Naive thymus-derived CD8-positive, alpha-beta T cell (primary cell): Measurements from ENCODE around the gene PCDH15. TPM values are rescaled to one million over a fixed set of nuclear protein-coding genes. Genes with fewer than 3 reads are reported as not detected.

Source experiments
- ATAC-seq, 2 donors: fragments of 150-1000 bp; cut with Tn5 transposase in 1 of 2; sonication (Bioruptor Pico), chemical (Tn5 transposase) in 1 of 2; 1 replicate in 1 of 2; 2 replicates in 1 of 2; pipeline ENCODE4 v1.10.0; 2021; ENCODE audit warnings: mild to moderate bottlenecking in 2 of 2, moderate library complexity in 2 of 2
- POLR2A ChIA-PET: fragments of 350-600 bp; sonication (Branson Sonifier 250); formaldehyde crosslinking; loops from one replicate; lab custom pipeline; 2021; ENCODE audit warnings: antibody characterized with exemption; lab: Charles Lee
- DNase-seq, 10 donors: peaks; one replicate each; pipeline versions ENCODE4 v3.0.0 to v3.0.0-alpha.2; 2020 to 2022
- H3K27ac Mint-ChIP-seq, 10 donors: one replicate each; pipeline ENCODE4 v1.8.0; 2020 to 2022; ENCODE audit warnings: mild to moderate bottlenecking in 10 of 10, mixed read lengths in 10 of 10, moderate library complexity in 4 of 10, inconsistent platforms in 1 of 10
- H3K27me3 Mint-ChIP-seq, 5 donors: one replicate each; pipeline ENCODE4 v1.8.0; 2021 to 2022; ENCODE audit warnings: mixed read lengths in 5 of 5
- H3K36me3 Mint-ChIP-seq, 3 donors: one replicate each; pipeline ENCODE4 v1.8.0; 2020 to 2022; ENCODE audit warnings: mixed read lengths in 3 of 3, mild to moderate bottlenecking in 2 of 3, inconsistent platforms in 1 of 3
- H3K4me1 Mint-ChIP-seq, 4 donors: one replicate each; pipeline ENCODE4 v1.8.0; 2021 to 2022; ENCODE audit warnings: mixed read lengths in 4 of 4
- H3K4me3 Mint-ChIP-seq, 10 donors: one replicate each; pipeline ENCODE4 v1.8.0; 2020 to 2022; ENCODE audit warnings: mild to moderate bottlenecking in 10 of 10, mixed read lengths in 10 of 10, moderate library complexity in 6 of 10, inconsistent platforms in 1 of 10
- H3K9me3 Mint-ChIP-seq, 9 donors: one replicate each; pipeline ENCODE4 v1.8.0; 2020 to 2022; ENCODE audit warnings: mixed read lengths in 9 of 9, mild to moderate bottlenecking in 3 of 9, inconsistent platforms in 1 of 9, moderate library complexity in 1 of 9
- polyA plus RNA-seq, 3 donors: library from polyadenylated mRNA; unstranded; fragments of 300-500 nt; fragmentation: Illumina TruSeq; gene quantifications; one replicate each; pipeline ENCODE4 v1.2.3, GENCODE V29; 2021
- total RNA-seq, 8 experiments: library from RNA in 2 of 8; stranded (reverse) in 2 of 8; gene quantifications; one replicate each; pipeline ENCODE4 v1.2.3 and lab custom pipeline; 2021 to 2026

Gene PCDH15
- total and polyA plus RNA-seq, 5 experiments from 2014 or later, result not detected

DNA sequence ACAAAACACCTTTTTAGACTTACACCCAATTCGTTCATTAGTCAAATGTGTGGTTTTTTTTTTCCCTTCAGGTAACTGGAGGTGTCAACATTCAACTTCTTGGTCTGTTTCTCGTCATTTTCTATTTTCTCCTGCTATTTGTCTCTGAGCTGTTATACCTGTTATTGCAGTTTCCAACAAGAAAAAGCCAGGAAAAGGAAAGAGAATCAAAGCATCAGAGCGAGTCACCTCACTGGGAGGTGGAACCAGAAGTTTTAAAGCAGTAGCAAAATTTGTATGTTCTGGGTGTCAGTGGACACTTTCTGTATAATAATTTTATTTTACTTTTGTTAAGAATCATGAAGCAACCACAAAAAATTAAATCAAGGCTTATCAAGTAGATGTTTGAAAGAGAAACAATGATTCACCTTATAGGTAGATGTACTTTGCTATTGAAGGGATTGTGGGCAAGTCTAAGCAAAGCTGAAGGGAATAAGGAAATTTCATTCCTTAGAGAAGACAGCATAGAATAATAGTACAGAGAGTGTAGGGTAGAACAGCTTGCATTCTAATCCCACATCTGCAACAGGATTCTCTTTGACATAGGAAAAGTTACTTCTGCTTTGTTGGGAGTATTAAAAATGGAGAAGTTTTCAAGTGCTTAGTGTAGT is 675.8 kb downstream of the PCDH15 start:
- POLR2A ChIA-PET, result no interaction called here
- DNase-seq (no peak), ATAC-seq (no peak)
- Mint-ChIP-seq H3K9me3 (peaks cover 3 to 32% (median 13%) of the 10 kb centered on the region in 9 donors), H3K27me3 (no peaks in the 10 kb centered on the region), H3K36me3 (no peaks in the 10 kb centered on the region), H3K4me3 (no peak overlapping the region), H3K27ac (no peak overlapping the region), H3K4me1 (no peaks in the 10 kb centered on the region)

DNA sequence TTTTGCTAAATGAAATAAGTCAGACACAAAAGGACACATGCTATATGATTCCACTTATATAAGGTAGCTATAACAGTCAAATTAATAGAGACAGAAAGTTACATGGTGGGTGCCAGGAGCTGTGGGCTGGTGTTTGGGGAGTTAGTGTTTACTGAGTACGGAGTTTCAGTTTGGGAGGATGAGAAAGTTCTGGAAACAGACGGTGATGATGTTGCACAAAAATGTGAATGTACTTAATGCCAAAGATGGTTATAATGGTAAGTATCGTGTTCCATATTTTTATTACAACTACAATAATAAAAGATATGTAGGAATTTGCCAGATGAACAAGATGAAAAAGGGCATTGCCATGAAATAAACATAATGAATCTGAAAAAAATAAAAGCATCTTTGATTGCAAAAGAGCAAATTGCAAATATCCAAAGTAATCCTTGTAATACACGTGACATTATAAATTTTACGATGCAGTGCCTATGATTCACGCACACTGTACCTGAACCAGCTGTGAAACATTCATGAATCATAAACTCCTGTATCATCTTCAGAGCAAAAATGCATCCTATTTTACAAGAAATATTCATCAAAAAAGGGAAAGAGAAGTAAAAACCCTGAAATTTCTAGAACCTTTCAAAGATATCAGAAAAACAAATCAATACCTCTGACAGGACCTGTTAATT is 676.7 kb downstream of the PCDH15 start:
- POLR2A ChIA-PET, result no interaction called here
- Mint-ChIP-seq H3K4me1 (no peaks in the 10 kb centered on the region), H3K27me3 (no peaks in the 10 kb centered on the region), H3K9me3 (peaks cover 3 to 32% (median 13%) of the 10 kb centered on the region in 9 donors), H3K36me3 (no peaks in the 10 kb centered on the region), H3K27ac (no peak overlapping the region), H3K4me3 (no peak overlapping the region)
- ATAC-seq (no peak), DNase-seq (no peak)

DNA sequence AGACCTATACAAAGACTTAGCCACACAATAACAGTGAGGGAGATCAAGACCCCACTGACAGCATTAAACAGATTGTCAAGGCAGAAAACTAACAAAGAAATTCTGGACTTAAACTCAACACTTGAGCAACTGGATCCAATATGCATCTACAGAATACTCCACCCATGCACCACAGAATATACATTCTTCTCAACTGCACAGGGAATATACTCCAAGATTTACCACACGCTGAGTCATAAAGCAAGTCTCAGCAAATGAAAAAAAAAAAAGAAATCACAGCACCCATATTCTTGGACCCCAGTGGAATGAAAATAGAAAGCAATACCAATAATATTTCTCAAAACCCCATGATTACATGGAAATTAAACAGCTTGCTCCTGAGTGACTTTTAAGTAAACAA is 680.2 kb downstream of the PCDH15 start:
- peaks cover 6 to 38% (median 13%) of the 10 kb centered on the region in 9 donors for H3K9me3 Mint-ChIP-seq
- no peaks in the 10 kb centered on the region for H3K27me3 Mint-ChIP-seq
- no peak overlapping the region for H3K27ac Mint-ChIP-seq
- no peaks in the 10 kb centered on the region for H3K4me1 Mint-ChIP-seq
- POLR2A ChIA-PET, result no interaction called here
- no peaks in the 10 kb centered on the region for H3K36me3 Mint-ChIP-seq
- no peak for ATAC-seq
- H3K4me3 Mint-ChIP-seq, result no peak overlapping the region
- DNase-seq, result no peak

DNA sequence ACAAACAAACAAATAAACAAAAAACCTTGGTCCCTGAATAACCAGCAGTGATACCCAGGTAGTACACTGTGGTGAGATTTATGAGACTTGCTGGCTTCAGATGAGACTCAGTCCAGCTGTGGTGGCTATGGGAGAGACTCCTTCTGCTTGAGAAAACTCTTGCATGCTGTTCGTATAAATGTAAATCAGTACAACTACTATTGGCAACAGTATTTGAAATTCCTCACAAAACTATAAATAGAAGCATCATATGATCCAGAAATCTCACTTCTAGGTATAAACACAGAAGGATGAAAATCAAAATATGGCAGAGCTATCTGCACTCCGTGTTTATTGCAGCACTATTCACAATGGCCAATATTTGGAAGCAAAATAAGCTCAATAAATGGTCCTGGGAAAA is 692.1 kb downstream of the PCDH15 start:
- Mint-ChIP-seq H3K9me3 (peaks cover 0 to 17% (median 5%) of the 10 kb centered on the region in 9 donors), H3K27ac (no peak overlapping the region), H3K4me3 (no peak overlapping the region), H3K27me3 (no peaks in the 10 kb centered on the region), H3K36me3 (no peaks in the 10 kb centered on the region), H3K4me1 (no peaks in the 10 kb centered on the region)
- POLR2A ChIA-PET, result no interaction called here
- ATAC-seq, result no peak
- DNase-seq, result no peak

DNA sequence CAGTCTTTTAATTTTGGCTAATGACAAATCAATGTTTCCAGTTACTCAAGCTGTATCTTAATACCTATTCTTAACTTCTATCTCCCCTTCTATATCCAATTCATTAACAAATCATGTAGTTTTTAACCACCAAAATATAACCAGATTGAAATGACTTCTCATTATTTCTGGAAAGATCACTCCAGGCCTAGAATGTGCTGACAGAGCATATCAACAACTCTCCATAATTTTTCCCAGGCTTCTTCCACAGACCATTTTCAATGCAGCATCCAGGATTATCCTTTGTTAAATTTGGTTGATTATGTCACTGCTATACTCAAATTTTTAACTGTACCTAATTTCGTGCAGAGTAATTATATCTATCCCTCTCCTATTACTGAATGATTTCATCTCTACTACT is 704.1 kb downstream of the PCDH15 start:
- POLR2A ChIA-PET, result no interaction called here
- H3K9me3 Mint-ChIP-seq, result peaks cover 0 to 21% (median 3%) of the 10 kb centered on the region in 9 donors
- H3K4me3 Mint-ChIP-seq, result no peak overlapping the region
- ATAC-seq (no peak), DNase-seq (no peak)
- H3K27ac Mint-ChIP-seq, result no peak overlapping the region
- H3K36me3 Mint-ChIP-seq, result no peaks in the 10 kb centered on the region
- no peaks in the 10 kb centered on the region for H3K4me1 Mint-ChIP-seq
- H3K27me3 Mint-ChIP-seq, result no peaks in the 10 kb centered on the region

DNA sequence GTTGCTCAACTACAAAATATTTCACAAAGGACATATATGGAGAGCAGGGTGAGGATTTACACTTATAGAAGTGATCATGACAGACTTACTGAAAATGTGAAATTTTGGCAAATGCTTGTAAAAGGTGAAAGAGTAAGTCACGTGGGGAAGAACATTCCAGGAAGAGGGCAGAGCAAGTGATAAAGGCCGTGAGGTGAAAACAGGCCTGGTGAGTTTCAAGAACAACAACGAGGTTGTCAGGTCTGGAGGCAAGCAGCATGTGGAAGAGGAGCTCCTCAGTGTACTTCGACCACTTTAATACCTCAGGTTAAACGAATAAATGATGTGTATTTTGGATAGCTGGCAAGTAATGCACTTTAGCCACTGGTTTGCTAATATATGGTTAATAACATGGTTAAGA is 706.7 kb downstream of the PCDH15 start:
- H3K36me3 Mint-ChIP-seq, result no peaks in the 10 kb centered on the region
- no peak for DNase-seq
- H3K9me3 Mint-ChIP-seq, result peaks cover 0 to 10% (median 3%) of the 10 kb centered on the region in 9 donors
- H3K27me3 Mint-ChIP-seq, result no peaks in the 10 kb centered on the region
- no peak overlapping the region for H3K4me3 Mint-ChIP-seq
- no peak for ATAC-seq
- H3K27ac Mint-ChIP-seq, result no peak overlapping the region
- POLR2A ChIA-PET, result no interaction called here
- no peaks in the 10 kb centered on the region for H3K4me1 Mint-ChIP-seq

DNA sequence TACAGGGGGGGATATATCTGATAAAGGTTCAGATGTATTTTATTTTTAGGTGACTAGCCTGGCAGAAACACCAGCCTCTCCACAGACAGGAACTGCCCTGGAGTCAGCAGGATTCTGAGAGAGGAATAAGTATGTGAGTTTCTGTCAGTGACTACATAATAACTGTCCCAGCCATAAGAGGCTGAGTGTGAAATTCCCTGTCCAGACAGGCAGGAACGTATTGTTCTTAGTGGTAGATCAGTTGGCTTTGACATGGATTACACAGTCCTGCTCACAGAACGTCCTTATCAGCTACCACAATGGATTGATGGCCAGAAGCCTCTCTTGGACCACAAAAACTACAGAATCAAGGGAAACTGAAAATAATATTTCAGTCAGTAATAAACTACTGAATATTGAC is 709.8 kb downstream of the PCDH15 start:
- no peak for ATAC-seq

DNA sequence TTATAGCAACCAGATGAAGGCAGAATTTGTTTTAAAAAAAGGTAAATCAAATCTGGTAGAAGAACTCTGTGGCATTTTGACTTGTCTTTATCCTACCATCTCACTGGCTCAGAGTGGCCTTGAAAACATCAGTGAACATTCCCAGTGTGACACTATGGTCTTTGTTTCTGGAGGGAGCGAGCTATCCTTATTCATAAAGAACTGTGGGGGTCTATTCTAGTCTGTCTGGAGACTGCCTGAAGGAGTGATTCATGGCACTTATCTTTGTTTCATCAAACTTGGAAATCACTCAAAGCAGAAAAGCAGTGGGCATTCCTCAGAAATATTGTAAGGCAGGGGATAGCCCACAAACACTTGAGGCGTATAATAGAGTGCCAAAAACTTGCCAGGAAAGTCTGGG is 719.1 kb downstream of the PCDH15 start:
- Mint-ChIP-seq H3K27ac (no peak overlapping the region), H3K27me3 (no peaks in the 10 kb centered on the region), H3K4me1 (no peaks in the 10 kb centered on the region), H3K4me3 (no peak overlapping the region), H3K9me3 (peaks cover 0 to 7% (median 4%) of the 10 kb centered on the region in 9 donors), H3K36me3 (no peaks in the 10 kb centered on the region)
- DNase-seq (no peak), ATAC-seq (no peak)
- POLR2A ChIA-PET, result no interaction called here

More for the DNA sequence above, 709.8 kb downstream of the PCDH15 start:
- DNase-seq, result no peak
- POLR2A ChIA-PET, result no interaction called here
- Mint-ChIP-seq H3K27ac (no peak overlapping the region), H3K36me3 (no peaks in the 10 kb centered on the region), H3K4me1 (no peaks in the 10 kb centered on the region), H3K27me3 (no peaks in the 10 kb centered on the region), H3K9me3 (peaks cover 0 to 17% (median 3%) of the 10 kb centered on the region in 9 donors), H3K4me3 (no peak overlapping the region)

DNA sequence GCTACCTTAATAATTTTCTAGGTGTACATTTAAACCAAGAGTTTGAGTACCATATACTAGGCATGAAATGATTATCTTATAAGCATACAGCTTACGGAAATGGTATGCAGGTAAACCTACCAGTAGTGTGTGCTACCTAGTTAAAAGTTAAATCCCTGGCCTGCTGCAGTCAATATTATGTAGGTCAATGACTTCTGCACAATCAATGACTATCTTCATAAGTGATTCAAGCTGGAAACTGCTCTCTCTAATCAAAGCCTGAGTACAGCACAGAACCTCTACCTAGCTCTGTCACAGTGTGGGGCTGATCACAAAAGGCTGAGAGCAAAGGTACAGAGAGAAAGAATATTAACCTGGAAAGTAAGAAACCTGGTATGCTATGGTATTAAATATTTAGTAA is 733.7 kb downstream of the PCDH15 start:
- H3K4me1 Mint-ChIP-seq, result no peaks in the 10 kb centered on the region
- no peaks in the 10 kb centered on the region for H3K27me3 Mint-ChIP-seq

DNA sequence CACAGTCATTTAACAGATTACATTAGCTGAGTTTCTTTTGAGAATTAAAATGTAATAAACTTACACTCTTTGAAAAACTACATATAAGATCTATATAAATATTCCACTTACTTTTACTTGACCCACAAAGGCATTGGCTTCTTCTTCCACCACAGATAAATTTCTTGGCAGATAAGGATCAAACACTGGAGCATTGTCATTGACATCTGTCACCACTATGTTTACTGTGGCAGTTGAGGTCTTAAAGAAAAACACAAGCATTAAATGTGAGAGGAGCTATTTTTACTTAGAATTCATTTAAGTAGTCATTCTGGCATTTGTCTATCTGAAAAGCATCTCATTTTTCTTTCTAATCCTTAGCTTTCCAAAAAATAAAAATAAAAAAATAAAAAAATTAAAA is 734.4 kb downstream of the PCDH15 start:
- no peaks in the 10 kb centered on the region for H3K4me1 Mint-ChIP-seq
- no peak for ATAC-seq
- no peaks in the 10 kb centered on the region for H3K27me3 Mint-ChIP-seq
- no peak for DNase-seq
- peaks cover 0 to 5% (median 0%) of the 10 kb centered on the region in 9 donors for H3K9me3 Mint-ChIP-seq
- no peaks in the 10 kb centered on the region for H3K36me3 Mint-ChIP-seq
- no peak overlapping the region for H3K27ac Mint-ChIP-seq
- no peak overlapping the region for H3K4me3 Mint-ChIP-seq
- POLR2A ChIA-PET, result no interaction called here

More for the DNA sequence above, 733.7 kb downstream of the PCDH15 start:
- POLR2A ChIA-PET, result no interaction called here
- Mint-ChIP-seq H3K4me3 (no peak overlapping the region), H3K36me3 (no peaks in the 10 kb centered on the region), H3K9me3 (peaks cover 0 to 5% (median 0%) of the 10 kb centered on the region in 9 donors), H3K27ac (no peak overlapping the region)
- ATAC-seq (no peak), DNase-seq (no peak)

DNA sequence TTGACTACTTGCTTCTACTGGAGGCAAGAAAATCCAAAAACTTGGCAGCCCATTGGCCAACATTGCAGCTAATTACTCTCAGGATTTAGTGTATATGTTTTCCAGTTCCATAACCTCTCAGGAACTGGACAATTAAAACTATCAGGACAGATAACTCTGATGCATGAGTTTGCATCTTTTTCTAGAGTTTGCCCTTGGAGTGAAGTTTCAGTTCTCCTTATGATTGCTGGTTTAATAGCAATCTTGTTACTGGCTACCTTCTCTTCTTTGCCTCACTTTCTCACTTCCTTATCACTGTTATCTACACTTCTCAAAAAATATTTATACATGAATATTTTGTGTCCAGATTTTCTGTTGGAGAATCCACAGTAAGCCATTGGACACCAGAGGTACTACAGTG is 735.9 kb downstream of the PCDH15 start:
- Mint-ChIP-seq H3K9me3 (peaks cover 0 to 5% (median 0%) of the 10 kb centered on the region in 9 donors), H3K36me3 (no peaks in the 10 kb centered on the region), H3K4me3 (no peak overlapping the region), H3K4me1 (no peaks in the 10 kb centered on the region), H3K27ac (no peak overlapping the region), H3K27me3 (no peaks in the 10 kb centered on the region)
- POLR2A ChIA-PET, result no interaction called here
- no peak for DNase-seq
- ATAC-seq, result no peak

DNA sequence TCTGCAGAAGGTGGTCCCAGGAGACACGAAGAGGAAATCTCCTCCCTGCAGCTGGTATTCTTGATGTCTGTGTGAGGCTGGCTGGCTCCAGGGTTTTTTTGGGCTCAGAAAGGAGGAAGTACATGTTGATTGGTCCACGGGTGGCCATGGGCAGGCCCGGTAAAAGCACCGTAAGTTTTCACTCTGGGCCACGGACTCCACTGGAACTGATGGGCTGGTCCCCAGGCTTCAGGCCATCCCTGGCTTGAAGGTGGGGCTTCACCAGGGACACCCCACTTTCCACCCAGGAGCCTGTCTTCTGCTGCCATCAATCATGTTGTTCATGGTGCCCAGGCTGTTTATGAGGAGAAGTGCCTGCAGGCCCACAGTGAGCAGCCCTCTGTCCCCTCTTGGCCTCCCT is 736.8 kb downstream of the PCDH15 start:
- H3K27ac Mint-ChIP-seq, result no peak overlapping the region
- DNase-seq (no peak), ATAC-seq (no peak)
- no peaks in the 10 kb centered on the region for H3K36me3 Mint-ChIP-seq
- no peaks in the 10 kb centered on the region for H3K4me1 Mint-ChIP-seq
- H3K4me3 Mint-ChIP-seq, result no peak overlapping the region
- peaks cover 0 to 8% (median 0%) of the 10 kb centered on the region in 9 donors for H3K9me3 Mint-ChIP-seq
- POLR2A ChIA-PET, result no interaction called here
- H3K27me3 Mint-ChIP-seq, result no peaks in the 10 kb centered on the region

DNA sequence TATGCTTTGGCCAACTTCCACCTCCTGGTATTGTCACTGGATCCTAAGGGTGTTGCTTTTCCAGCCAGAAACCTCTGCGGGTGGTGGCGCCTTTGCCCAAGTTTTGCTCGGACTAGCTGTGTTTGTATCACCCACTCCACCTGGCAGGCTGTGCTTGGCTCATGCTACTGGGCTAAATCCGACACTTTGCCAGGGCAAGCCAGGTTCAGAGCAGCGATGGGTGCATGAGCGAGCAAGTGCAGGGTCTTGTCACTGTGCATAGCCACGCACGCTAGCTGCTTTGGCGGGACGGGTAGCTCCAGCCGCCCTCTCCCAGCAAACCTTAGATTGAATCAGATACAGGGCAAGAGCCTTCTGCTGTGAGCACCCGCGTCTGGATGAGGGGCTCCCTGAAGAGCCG is 737.5 kb downstream of the PCDH15 start:
- POLR2A ChIA-PET, result no interaction called here
- ATAC-seq (no peak), DNase-seq (no peak)
- Mint-ChIP-seq H3K27ac (no peak overlapping the region), H3K36me3 (no peaks in the 10 kb centered on the region), H3K4me1 (no peaks in the 10 kb centered on the region), H3K4me3 (no peak overlapping the region), H3K9me3 (peaks cover 0 to 11% (median 4%) of the 10 kb centered on the region in 9 donors), H3K27me3 (no peaks in the 10 kb centered on the region)

DNA sequence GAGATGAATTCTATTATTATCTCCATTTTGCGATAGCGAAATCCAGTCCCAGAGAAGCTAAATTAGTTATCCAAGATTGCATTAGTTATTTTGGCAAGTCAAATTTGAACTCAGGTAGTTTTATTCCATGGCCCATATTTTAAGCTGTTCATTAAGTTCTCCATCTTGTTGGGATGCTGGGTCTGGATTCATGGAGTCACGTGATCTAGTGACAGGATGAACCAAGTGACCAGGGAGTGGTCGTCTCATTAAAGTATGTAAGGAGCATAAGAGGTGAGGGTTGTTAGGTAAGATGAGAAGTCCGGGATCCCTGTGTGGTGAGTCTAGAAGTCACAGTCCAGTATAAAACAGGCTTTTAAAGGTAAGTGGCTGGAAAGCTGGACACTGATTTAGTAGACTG is 740.5 kb downstream of the PCDH15 start:
- H3K4me3 Mint-ChIP-seq, result no peak overlapping the region
- DNase-seq (no peak), ATAC-seq (no peak)
- no peak overlapping the region for H3K27ac Mint-ChIP-seq
- POLR2A ChIA-PET, result no interaction called here
- H3K27me3 Mint-ChIP-seq, result no peaks in the 10 kb centered on the region
- no peaks in the 10 kb centered on the region for H3K4me1 Mint-ChIP-seq
- H3K36me3 Mint-ChIP-seq, result no peaks in the 10 kb centered on the region
- H3K9me3 Mint-ChIP-seq, result peaks cover 0 to 26% (median 10%) of the 10 kb centered on the region in 9 donors
